ENCODE results near the gene TMEM125.

- TF ChIP-seq CTCF (IDR thresholded peaks at IDR 0.05) (no peak), POLR2AphosphoS5 (IDR thresholded peaks at IDR 0.05; ENCODE audit: insufficient read depth in 1 of 2, low read depth in 1 of 2) (no peak), POLR2A (IDR thresholded peaks at IDR 0.05) (no peak)
These were observed 23.4 kb downstream of the TMEM125 start for GRCh38 chr1:43293176-43293575.
